Measurements from ENCODE around the gene MELTF. TPM values are rescaled to one million over a fixed set of nuclear protein-coding genes. Genes with fewer than 3 reads are reported as not detected.

Gene MELTF
- total and polyA plus RNA-seq, 9 of the 15 experiments (the other 6 are each of a cell fraction or from before 2014, with no cell fraction given) = 0.35 to 10.5 (median 4.5) TPM

GRCh38 chr3:196969660-196970546, 59.7 kb downstream of the MELTF start (continued):
- no peak for TF ChIP-seq E2F5 (CRISPR knock-in tag; IDR thresholded peaks at IDR 0.05)
- no peak for TF ChIP-seq ZNF239 (CRISPR knock-in tag; IDR thresholded peaks at IDR 0.05)
- no peak for TF ChIP-seq FOXA3 (CRISPR knock-in tag; conservative IDR thresholded peaks at IDR 0.05 in 1 of 2, IDR thresholded peaks at IDR 0.05 in 1 of 2)
- TF ChIP-seq AFF4 (CRISPR knock-in tag; IDR thresholded peaks at IDR 0.05) = no peak
- 0 out of 2 replicates have a peak, but pooled peaks have one; percentile 14 for TF ChIP-seq THAP7 (CRISPR knock-in tag; IDR thresholded peaks at IDR 0.05)
- peak; percentile 14; the same call in 1 of the 2 replicates for TF ChIP-seq ZNF589 (CRISPR knock-in tag; IDR thresholded peaks at IDR 0.05; ENCODE audit: low read depth)
- TF ChIP-seq PYGO2 (tag; IDR thresholded peaks at IDR 0.05) = no peak
- TF ChIP-seq GABPB1 (CRISPR knock-in tag; IDR thresholded peaks at IDR 0.05) = no peak
- no peak for TF ChIP-seq GABPB2 (CRISPR knock-in tag; conservative IDR thresholded peaks at IDR 0.05)
- no peak for TF ChIP-seq PHTF2 (CRISPR knock-in tag; IDR thresholded peaks at IDR 0.05)
- peak; percentile 34 for TF ChIP-seq SAP30 (IDR thresholded peaks at IDR 0.05; ENCODE audit: borderline replicate concordance, insufficient read depth, low read depth, low read length, poor library complexity, severe bottlenecking)
- no peak for TF ChIP-seq HBP1 (CRISPR knock-in tag; IDR thresholded peaks at IDR 0.05)
- no peak for TF ChIP-seq CAMTA2 (CRISPR knock-in tag; conservative IDR thresholded peaks at IDR 0.05)
- no peak for TF ChIP-seq RNF2 (IDR thresholded peaks at IDR 0.05)
- TF ChIP-seq PTTG1 (tag; IDR thresholded peaks at IDR 0.05; ENCODE audit: low read depth) = no peak

All from K562 (cell line).